ENCODE results near the gene EMP3.

EMP3 gene

GRCh38 chr19:48379058-48379457 is 53.7 kb downstream of the EMP3 start:
- no peak for DNase-seq (ENCODE audit: low spot score)

All from ecto neural progenitor cell (in vitro differentiated cells).